Measurements from ENCODE around the gene NFIX.

Gene NFIX

DNA sequence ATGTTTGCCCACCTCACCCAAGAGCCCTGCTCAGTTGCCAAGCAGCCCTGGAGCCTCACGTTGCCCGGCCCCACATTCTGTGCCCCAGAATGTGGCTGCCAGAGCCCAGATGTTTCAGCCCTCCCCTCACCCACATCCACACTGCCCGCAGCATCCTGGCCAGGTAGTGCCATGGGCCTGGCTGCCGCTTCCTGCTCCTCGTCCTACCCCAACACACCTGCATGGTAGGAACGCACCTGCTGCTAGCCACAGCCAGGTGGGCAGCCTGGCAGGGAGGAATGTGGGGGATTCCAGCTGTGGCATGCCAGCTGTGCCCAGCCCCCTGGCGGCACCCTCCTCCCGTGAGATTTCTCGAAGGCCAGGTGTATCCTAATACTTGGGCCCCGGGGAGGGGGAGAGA, 7.5 kb upstream of the NFIX start:
- no peaks in the 10 kb centered on the region for H3K4me1 Mint-ChIP-seq
- no peak overlapping the region for H3K27ac Mint-ChIP-seq
- H3K36me3 Mint-ChIP-seq = no peaks in the 10 kb centered on the region
- H3K4me3 Mint-ChIP-seq = no peak overlapping the region
- CTCF ChIA-PET = no interaction called here
- H3K9me3 Mint-ChIP-seq = no peaks in the 10 kb centered on the region
- DNase-seq = no peak
- H3K27me3 Mint-ChIP-seq = peaks cover 18% of the 10 kb centered on the region

DNA sequence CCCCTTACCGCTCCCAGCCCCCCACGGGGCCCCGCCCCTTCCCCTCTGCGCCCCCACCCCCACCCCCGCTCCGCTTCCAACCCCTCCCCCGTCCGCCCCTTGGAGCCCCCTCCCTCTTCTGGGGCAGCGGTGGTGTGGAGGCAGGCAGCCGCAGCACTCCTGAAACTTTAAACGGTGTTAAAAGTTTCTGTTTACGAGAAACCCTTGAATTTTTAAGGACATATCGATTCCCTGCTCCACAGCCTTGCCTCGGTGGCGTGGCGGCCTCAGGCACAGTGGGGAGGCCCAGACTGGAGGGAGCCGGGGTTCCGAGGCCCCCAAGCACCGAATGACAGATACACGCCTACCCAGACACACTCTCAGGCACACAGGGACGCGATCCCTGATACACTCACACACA, 4.8 kb upstream of the NFIX start:
- no peaks in the 10 kb centered on the region for H3K36me3 Mint-ChIP-seq
- no peak overlapping the region for H3K4me3 Mint-ChIP-seq
- CTCF ChIA-PET = no interaction called here
- peaks cover 5% of the 10 kb centered on the region for H3K4me1 Mint-ChIP-seq
- no peak for DNase-seq
- H3K9me3 Mint-ChIP-seq = no peaks in the 10 kb centered on the region
- peaks cover 34% of the 10 kb centered on the region for H3K27me3 Mint-ChIP-seq
- no peak overlapping the region for H3K27ac Mint-ChIP-seq

DNA sequence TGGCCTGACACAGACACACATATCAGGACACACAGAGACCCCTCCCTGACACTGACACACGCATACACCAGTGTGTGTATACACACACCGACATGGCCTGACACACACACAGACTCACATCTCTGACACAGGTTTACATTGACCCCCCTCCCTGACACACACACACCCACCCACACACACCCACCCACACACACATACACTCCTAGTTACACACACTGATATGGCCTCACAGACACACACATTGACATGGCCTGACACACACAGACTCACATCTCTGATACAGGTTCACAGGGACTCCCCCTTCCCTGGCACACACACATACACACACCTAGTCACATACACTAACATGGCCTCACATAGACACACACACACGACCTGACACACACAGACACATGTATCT, 4.4 kb upstream of the NFIX start:
- H3K36me3 Mint-ChIP-seq = no peaks in the 10 kb centered on the region
- H3K4me3 Mint-ChIP-seq = no peak overlapping the region
- DNase-seq = no peak
- H3K27me3 Mint-ChIP-seq = peaks cover 32% of the 10 kb centered on the region
- CTCF ChIA-PET = no interaction called here
- H3K27ac Mint-ChIP-seq = no peak overlapping the region
- peaks cover 5% of the 10 kb centered on the region for H3K4me1 Mint-ChIP-seq
- no peaks in the 10 kb centered on the region for H3K9me3 Mint-ChIP-seq

DNA sequence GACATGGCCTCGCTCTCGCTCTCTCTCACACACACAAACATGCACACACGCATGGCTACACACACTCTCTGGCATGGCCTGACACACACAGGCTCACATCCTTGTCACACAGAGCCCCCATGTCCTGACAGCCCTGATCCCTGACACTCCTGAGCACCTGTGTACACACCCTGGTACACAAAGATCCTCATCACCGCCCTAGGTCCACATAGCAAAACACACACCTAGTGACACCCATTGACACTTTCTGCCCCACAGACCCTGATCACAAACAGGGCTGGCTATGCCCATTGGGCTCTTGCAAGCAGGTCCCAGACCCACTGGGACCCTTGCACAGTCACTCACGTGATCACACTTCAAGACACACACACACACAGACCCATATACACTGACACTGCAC, 4.0 kb upstream of the NFIX start:
- no peaks in the 10 kb centered on the region for H3K9me3 Mint-ChIP-seq
- no peak overlapping the region for H3K4me3 Mint-ChIP-seq
- CTCF ChIA-PET = interaction anchor here (0.7 kb wide), 1 partner anchor 102 kb away, joined by 3 read pairs; no protein-coding TSS in a partner anchor
- H3K27me3 Mint-ChIP-seq = peaks cover 36% of the 10 kb centered on the region
- no peaks in the 10 kb centered on the region for H3K36me3 Mint-ChIP-seq
- H3K4me1 Mint-ChIP-seq = peaks cover 7% of the 10 kb centered on the region
- no peak overlapping the region for H3K27ac Mint-ChIP-seq
- DNase-seq = no peak

DNA sequence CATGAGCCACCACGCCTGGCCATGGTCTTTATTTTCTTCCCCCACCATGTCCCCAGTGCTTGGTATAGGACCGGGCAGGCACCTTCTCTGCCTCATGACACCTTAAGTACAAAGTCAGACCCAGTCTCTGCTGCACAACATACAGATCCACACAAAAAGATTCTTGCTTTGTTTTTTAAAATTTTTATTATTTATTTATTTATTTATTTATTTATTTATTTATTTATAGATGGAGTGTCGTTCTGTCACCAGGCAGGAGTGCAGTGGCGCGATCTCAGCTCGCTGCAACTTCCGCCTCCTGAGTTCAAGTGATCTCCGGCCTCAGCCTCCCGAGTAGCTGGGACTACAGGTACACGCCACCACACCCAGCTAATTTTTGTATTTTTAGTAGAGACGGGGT, 2.5 kb upstream of the NFIX start:
- no peak for DNase-seq
- peaks cover 7% of the 10 kb centered on the region for H3K4me1 Mint-ChIP-seq
- H3K27me3 Mint-ChIP-seq = peaks cover 49% of the 10 kb centered on the region
- H3K9me3 Mint-ChIP-seq = no peaks in the 10 kb centered on the region
- H3K36me3 Mint-ChIP-seq = no peaks in the 10 kb centered on the region
- no peak overlapping the region for H3K4me3 Mint-ChIP-seq
- CTCF ChIA-PET = no interaction called here
- no peak overlapping the region for H3K27ac Mint-ChIP-seq

DNA sequence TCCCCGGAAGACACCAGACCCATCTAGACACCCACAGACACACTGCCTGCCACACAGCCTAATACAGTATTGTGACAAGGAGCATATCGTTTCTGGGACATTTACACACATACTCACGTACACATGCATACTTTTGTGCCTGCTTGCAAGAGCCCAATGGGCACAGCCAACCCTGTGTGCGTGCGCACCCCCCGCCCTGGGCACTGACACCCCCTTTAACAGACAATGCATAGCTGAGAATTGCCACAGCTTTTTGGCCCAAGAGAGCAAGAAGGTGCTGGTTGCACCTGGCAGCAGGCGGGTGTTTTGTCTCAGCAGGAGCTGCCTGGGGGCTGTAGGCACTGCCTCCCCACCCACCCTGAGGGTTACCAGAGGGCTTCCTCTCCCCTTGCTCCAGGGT, 1.7 kb upstream of the NFIX start:
- CTCF ChIA-PET = interaction anchor here (0.6 to 1.3 kb wide), 2 partner anchors 28 to 68 kb away, joined by 3 to 6 read pairs; no protein-coding TSS in a partner anchor
- peaks cover 55% of the 10 kb centered on the region for H3K27me3 Mint-ChIP-seq
- no peaks in the 10 kb centered on the region for H3K36me3 Mint-ChIP-seq
- peaks cover 7% of the 10 kb centered on the region for H3K4me1 Mint-ChIP-seq
- no peaks in the 10 kb centered on the region for H3K9me3 Mint-ChIP-seq
- H3K27ac Mint-ChIP-seq = no peak overlapping the region
- H3K4me3 Mint-ChIP-seq = no peak overlapping the region
- no peak for DNase-seq

DNA sequence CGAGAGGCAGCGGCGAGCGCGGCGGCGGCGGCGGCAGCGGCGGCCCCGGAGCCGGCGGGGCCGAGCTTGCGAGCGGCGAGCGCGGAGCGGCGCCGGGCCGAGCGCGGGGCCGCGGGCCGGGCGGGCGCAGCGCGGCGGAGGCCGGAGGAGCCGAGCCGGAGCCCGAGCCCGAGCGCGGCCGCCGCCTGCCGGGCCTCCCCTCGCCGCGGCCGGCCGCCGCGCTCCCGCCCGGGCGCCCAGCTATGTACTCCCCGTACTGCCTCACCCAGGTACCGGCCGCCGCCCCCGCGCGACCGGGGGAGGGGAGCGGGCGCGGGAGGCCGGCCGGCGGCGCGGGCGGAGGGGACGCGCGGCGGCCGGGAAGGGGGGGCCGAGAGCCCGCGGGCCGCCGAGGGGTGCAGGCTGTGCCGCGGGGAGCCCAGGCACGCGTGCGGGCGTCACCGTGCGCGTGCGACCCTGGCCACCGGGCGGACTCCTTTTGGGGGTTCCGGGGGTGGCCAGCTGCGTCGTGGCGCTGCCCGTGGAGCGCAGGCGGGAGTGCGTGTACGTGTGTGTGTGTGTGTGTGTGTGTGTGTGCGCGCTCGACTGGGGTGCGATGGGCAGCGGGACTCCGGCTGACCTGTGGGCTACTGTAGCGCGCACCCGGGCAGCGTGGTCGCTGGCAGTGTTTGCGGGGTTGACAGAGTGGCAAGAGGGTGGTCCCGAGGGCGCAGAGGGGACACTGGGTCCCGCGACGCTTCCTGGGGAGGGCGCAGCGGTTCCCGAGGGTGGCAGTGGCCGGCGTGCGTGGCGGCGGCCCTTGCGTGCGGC, 526 bp downstream of the NFIX start:
- Mint-ChIP-seq H3K4me1 (peaks cover 7% of the 10 kb centered on the region), H3K4me3 (peak overlapping the region; percentile 61), H3K27me3 (peaks cover 61% of the 10 kb centered on the region), H3K9me3 (no peaks in the 10 kb centered on the region), H3K36me3 (no peaks in the 10 kb centered on the region), H3K27ac (no peak overlapping the region)
- CTCF ChIA-PET = no interaction called here
- peak; percentile 35 for DNase-seq

DNA sequence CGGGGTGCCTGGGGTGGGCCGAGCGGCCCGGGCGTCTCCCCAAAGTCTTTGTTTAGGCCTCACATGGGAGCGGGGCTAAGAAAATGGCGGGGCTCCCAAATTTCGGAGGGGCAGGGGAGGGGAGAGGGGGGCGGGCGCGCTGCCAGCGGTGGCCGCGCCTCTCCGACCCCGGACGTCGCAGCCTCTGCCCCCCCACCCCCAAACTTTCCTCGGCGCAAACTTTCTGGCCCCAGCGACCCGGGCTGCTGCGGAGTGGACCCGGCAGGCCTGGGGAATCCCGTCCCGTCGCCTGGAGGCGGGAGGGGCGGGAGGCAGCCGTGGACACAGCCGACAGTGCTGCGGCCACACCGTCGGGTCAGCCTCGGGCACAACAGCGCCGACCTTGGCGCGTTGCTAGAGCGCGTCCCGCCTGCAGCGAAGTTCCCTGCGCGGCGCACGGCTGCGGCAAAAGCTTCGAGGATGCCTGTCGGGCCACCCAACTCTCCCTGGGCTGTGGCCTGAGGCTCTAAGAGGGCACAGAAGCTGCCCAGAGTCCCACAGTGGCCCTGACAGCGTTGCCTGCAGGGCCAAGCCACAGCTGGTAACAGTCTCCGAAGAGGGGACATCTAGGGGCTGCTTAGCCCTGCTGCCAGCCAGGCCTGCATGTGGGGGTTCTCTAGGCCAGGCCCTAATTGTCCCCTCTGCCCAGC, 1.3 kb downstream of the NFIX start:
- no peak for DNase-seq
- Mint-ChIP-seq H3K36me3 (no peaks in the 10 kb centered on the region), H3K27ac (no peak overlapping the region), H3K27me3 (peaks cover 61% of the 10 kb centered on the region), H3K9me3 (no peaks in the 10 kb centered on the region), H3K4me3 (peak overlapping the region; percentile 35), H3K4me1 (peaks cover 7% of the 10 kb centered on the region)
- CTCF ChIA-PET = no interaction called here

DNA sequence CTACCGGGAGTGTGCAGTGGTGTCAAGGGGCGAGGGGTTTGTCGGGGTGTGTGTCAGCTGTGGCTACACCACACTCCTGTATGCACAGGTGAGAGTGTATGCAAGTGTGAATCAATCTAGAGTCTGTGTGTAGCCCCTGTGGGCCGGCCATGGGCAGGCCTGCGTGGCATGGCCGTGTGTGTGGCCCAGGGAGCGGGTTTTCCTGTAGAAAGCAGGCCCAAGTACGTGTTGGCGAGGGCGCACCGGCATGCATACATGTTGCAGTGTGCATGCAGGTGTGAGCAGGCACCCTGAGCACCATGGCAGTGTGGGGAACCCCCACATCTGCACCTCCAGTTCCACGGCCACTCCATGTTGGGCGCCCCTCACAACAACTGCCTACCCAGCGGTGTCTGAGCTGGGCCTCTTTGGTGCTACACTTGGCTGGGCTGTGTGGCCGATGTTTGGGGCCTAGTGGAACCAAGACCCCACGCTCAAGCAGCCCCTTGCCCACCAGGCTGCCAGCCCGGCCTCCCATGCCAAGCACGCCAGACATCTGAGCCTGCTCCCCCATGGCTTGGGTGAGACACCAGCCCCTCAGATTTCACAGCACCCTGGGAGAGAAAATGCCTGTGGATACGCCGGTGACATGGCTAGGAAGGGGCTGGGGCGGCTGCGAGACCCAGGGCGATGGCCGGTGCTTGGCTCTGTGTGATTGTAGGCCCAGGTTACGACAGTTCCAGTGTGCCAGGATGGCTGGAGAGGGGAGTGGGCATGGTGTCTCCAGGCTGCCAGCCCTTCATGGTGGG, 2.1 kb downstream of the NFIX start:
- no peak for DNase-seq
- Mint-ChIP-seq H3K27me3 (peaks cover 57% of the 10 kb centered on the region), H3K36me3 (no peaks in the 10 kb centered on the region), H3K4me3 (peak overlapping the region; percentile 35), H3K4me1 (peaks cover 7% of the 10 kb centered on the region), H3K27ac (no peak overlapping the region), H3K9me3 (no peaks in the 10 kb centered on the region)
- CTCF ChIA-PET = no interaction called here

DNA sequence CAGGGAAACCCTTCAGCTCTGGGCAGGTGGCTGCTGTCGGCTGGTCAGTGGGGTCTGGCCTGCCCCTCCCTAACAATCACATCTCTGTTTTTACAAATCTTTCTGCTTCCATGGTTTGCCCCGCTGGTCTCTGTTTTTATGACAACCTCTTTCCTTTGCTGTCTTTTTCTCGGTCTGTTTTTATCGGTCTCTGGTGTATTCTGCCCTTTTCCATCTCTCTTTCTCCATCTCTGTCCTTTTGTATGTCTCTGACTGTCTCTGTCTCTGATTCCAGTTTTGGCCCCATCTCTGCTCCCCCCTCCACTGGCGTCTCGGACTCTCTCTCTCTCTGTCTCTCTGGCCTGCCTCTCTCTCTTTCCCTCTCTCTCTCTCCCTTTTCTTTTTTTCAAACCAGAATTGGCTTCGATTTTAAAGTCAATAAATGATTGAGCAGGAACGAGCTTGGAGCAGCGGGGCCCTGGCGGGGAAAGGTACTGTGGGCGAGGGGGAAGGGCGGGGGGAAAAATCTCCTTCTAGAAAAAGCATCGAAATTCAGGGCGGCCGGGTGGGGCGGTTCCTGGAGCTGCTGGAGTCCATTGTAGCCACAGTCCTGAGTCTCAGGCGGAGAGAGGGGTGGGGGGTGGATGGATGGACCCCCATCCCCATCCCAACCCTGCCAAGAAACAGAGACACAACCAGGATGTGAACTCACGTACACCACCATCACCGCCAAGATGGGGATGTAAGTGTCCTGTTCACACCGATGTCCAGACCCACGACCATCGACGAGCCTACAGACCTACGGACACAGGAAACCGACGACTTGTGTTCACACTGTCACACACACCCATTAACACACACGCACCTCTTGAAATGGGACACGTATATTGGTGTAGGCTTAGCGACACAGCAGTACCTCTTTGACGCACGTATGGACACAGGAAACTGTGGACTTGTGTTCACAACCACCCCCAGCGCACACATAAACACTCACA, 3.0 kb downstream of the NFIX start:
- peaks cover 7% of the 10 kb centered on the region for H3K4me1 Mint-ChIP-seq
- peaks cover 49% of the 10 kb centered on the region for H3K27me3 Mint-ChIP-seq
- peak overlapping the region; percentile 36 for H3K4me3 Mint-ChIP-seq
- CTCF ChIA-PET = no interaction called here
- DNase-seq = no peak
- no peak overlapping the region for H3K27ac Mint-ChIP-seq
- no peaks in the 10 kb centered on the region for H3K9me3 Mint-ChIP-seq
- H3K36me3 Mint-ChIP-seq = no peaks in the 10 kb centered on the region

DNA sequence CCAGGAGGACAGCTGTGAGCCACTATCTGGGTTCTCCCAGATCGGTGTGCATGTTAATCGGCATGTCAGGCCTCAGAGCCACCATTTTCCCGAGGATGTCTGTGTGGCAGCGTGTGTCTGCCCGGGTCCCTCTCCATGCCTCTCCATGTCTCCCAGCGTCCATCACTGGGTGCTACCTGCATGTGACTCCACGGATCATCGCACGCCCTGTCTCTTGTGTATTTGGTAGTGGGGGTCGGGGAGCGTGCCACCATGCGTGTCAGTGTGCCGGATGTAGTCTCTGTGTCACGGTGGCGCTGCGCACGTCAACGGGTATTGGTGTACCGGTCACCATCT, 5.9 kb downstream of the NFIX start:
- H3K9me3 Mint-ChIP-seq = no peaks in the 10 kb centered on the region
- DNase-seq = no peak
- no peaks in the 10 kb centered on the region for H3K36me3 Mint-ChIP-seq
- H3K27ac Mint-ChIP-seq = no peak overlapping the region
- no peaks in the 10 kb centered on the region for H3K4me1 Mint-ChIP-seq
- H3K27me3 Mint-ChIP-seq = peaks cover 30% of the 10 kb centered on the region
- no peak overlapping the region for H3K4me3 Mint-ChIP-seq
- CTCF ChIA-PET = no interaction called here

DNA sequence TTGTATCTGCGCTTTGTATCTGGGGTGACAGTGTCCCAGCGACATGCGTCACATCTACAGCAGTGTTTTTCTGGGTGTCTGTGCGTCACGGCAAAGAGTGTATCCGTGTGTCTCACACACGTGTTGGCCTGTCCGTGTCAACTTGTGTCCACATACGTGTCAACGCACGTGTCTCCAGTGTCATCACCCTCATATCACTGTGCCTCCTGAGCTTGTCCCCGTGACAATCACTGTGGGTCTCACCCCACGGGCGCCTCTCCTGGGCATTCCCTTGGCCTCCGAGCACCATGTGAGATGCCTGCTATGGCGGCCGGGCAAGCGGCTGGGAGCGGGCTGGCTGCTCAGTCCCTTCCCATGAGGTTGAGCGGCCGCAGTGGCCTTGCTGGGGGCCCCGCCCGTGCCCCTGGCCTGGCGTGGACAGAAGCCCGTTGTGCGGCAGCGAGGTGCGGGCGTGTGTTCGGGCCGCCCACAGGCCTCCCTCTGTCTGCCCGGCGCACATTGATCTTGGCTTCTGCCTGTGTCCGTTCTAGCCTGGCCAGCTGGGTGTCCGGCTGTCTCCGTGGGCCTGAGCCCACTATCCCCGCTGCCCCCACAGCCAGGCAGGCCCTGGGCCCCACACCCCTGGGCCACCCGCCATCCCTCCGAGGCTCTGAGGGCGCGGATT, 6.4 kb downstream of the NFIX start:
- no peaks in the 10 kb centered on the region for H3K4me1 Mint-ChIP-seq
- CTCF ChIA-PET = interaction anchor here (0.7 kb wide), 1 partner anchor 32 kb away, joined by 4 read pairs; no protein-coding TSS in a partner anchor
- no peak overlapping the region for H3K4me3 Mint-ChIP-seq
- H3K27ac Mint-ChIP-seq = no peak overlapping the region
- peaks cover 26% of the 10 kb centered on the region for H3K27me3 Mint-ChIP-seq
- DNase-seq = no peak
- H3K36me3 Mint-ChIP-seq = no peaks in the 10 kb centered on the region
- H3K9me3 Mint-ChIP-seq = no peaks in the 10 kb centered on the region

DNA sequence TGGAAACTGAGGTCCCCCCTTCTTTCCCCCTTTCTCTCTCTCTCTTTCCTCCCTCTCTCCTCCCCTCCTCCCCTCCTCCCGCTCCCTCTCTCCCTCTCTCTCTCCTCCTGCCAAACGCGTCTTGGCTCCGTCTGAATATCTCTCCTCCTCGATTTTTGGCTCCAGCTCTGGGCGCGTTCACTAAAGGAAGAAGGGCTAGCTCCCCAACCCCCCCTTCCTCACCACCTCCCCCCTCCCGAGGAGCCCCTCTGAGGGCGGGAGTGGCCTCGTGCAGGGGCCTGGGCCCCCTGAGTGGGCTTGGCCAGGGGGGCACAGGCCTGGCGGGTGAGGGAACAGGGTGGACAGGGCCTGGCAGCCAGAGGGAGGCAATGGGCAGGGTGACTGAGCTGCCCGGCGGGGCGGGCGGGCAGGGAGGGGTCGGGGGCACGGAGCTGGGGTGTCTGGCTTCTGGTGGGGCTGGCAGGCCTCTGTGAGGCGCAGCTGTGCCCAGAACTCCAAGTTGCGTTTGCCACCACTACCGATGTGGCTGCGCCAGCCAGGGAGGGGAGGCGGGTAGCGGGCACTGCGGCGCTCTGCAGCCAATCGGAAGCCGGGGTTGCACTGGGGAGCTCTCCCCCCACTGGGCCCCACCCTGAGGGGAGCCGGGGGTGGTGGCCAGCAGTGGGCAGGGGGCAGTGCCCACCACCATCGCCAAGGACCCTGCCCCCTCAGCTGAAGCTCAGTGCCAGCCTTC, 7.1 kb downstream of the NFIX start:
- CTCF ChIA-PET = interaction anchor here (0.7 kb wide), 1 partner anchor 31 kb away, joined by 4 read pairs; no protein-coding TSS in a partner anchor
- H3K27me3 Mint-ChIP-seq = peaks cover 19% of the 10 kb centered on the region
- DNase-seq = no peak
- no peak overlapping the region for H3K27ac Mint-ChIP-seq
- no peaks in the 10 kb centered on the region for H3K4me1 Mint-ChIP-seq
- no peaks in the 10 kb centered on the region for H3K36me3 Mint-ChIP-seq
- H3K4me3 Mint-ChIP-seq = no peak overlapping the region
- no peaks in the 10 kb centered on the region for H3K9me3 Mint-ChIP-seq
